Right atrium auricular region (tissue), 2 donors: ENCODE results near the gene KRTAP10-5. TPM values are rescaled to one million over a fixed set of nuclear protein-coding genes. Genes with fewer than 3 reads are reported as not detected.
"Not testable (repeated sequence)": the region's sequence is repeated elsewhere in the genome, so short reads cannot be mapped to it uniquely, and the experiment has no call there.

ENCODE experiments used
- DNase-seq: peaks from one replicate; pipeline ENCODE4 v3.0.0-alpha.2; 2019; ENCODE audit warnings: low spot score
- H3K27ac ChIP-seq, 2 donors: fragments of 200-600 bp; sonication (generic); 1 replicate in 1 of 2; 2 replicates in 1 of 2; pipeline ENCODE4 v1.5.1; 2016 to 2019
- H3K27me3 ChIP-seq, 2 donors: fragments of 200-600 bp; sonication (generic); one replicate each; pipeline versions ENCODE4 v1.5.1 to v1.6.0; 2017 to 2019
- H3K36me3 ChIP-seq: fragments of 200-600 bp; sonication (generic); one replicate; pipeline ENCODE4 v1.5.1; 2016
- H3K4me1 ChIP-seq, 2 donors: fragments of 200-600 bp; sonication (generic); one replicate each; pipeline versions ENCODE4 v1.5.1 to v1.6.0; 2017 to 2019
- H3K4me3 ChIP-seq, 2 donors: fragments of 200-600 bp; sonication (generic); 1 replicate in 1 of 2; 2 replicates in 1 of 2; pipeline ENCODE4 v1.5.1; 2017 to 2019; ENCODE audit warnings: mild to moderate bottlenecking in 1 of 2, moderate library complexity in 1 of 2
- H3K9me3 ChIP-seq, 2 donors: fragments of 200-600 bp; sonication (generic); one replicate each; pipeline ENCODE4 v1.5.1; 2019
- CTCF ChIP-seq, 2 donors: fragments of 200-600 bp; sonication (generic); IDR thresholded peaks; one replicate each; pipeline ENCODE4 v1.5.1; 2019; ENCODE audit warnings: antibody characterized with exemption in 2 of 2
- total RNA-seq, 2 donors: library from RNA; depleted of rRNA; stranded (reverse); fragments of >200 nt; gene quantifications; one replicate each; pipeline ENCODE4 v1.1.0, GENCODE V29; 2016

KRTAP10-5 gene
- total RNA-seq, 2 donors from 2014 or later, result not detected

GRCh38 chr21:44593598-44594405 is 13.4 kb upstream of the KRTAP10-5 start:
- peak; percentile 48 for DNase-seq
- H3K27me3 ChIP-seq, result no peaks in the 10 kb centered on the region
- H3K9me3 ChIP-seq, result peaks cover 0 to 2% of the 10 kb centered on the region in 2 donors
- H3K27ac ChIP-seq, result no peak overlapping the region
- H3K4me1 ChIP-seq, result no peaks in the 10 kb centered on the region
- no peak for TF ChIP-seq CTCF (IDR thresholded peaks at IDR 0.05)
- H3K4me3 ChIP-seq, result no peak overlapping the region
- no peaks in the 10 kb centered on the region for H3K36me3 ChIP-seq

GRCh38 chr21:44592446-44593311 is 12.3 kb upstream of the KRTAP10-5 start, which contains the start of gene KRTAP10-6:
Gene KRTAP10-6 (minus strand): TSS chr21:44592505. CDS start chr21:44592484, 21 bp downstream.
- peak; percentile 50 for DNase-seq

GRCh38 chr21:44591801-44592130 is 11.4 kb upstream of the KRTAP10-5 start:
- H3K36me3 ChIP-seq, H3K4me3 ChIP-seq, DNase-seq, H3K27me3 ChIP-seq, H3K9me3 ChIP-seq, H3K27ac ChIP-seq, H3K4me1 ChIP-seq: not testable (repeated sequence)

More at GRCh38 chr21:44592446-44593311, 12.3 kb upstream of the KRTAP10-5 start, which contains the start of gene KRTAP10-6:
- H3K4me3 ChIP-seq, result no peak within 1 kb of the TSS
- TF ChIP-seq CTCF (IDR thresholded peaks at IDR 0.05), result no peak
- no peaks in the 10 kb centered on the region for H3K9me3 ChIP-seq
- H3K36me3 ChIP-seq, result no peaks in the 10 kb centered on the region
- H3K4me1 ChIP-seq, result no peaks in the 10 kb centered on the region
- no peak within 1 kb of the TSS for H3K27ac ChIP-seq
- no peaks in the 10 kb centered on the region for H3K27me3 ChIP-seq

- H3K4me3 ChIP-seq, H3K27ac ChIP-seq, H3K9me3 ChIP-seq, H3K27me3 ChIP-seq, H3K4me1 ChIP-seq, DNase-seq, H3K36me3 ChIP-seq: not testable (repeated sequence)
Observed at GRCh38 chr21:44590897-44591800, 10.7 kb upstream of the KRTAP10-5 start.

GRCh38 chr21:44590311-44590721 is 9.9 kb upstream of the KRTAP10-5 start:
- no peaks in the 10 kb centered on the region for H3K27me3 ChIP-seq
- no peak for DNase-seq
- TF ChIP-seq CTCF (IDR thresholded peaks at IDR 0.05), result no peak

GRCh38 chr21:44589586-44590305 is 9.3 kb upstream of the KRTAP10-5 start:
- H3K4me3 ChIP-seq, result no peak overlapping the region
- H3K9me3 ChIP-seq, result no peaks in the 10 kb centered on the region
- no peak for TF ChIP-seq CTCF (IDR thresholded peaks at IDR 0.05)
- no peaks in the 10 kb centered on the region for H3K4me1 ChIP-seq
- DNase-seq, result no peak
- no peaks in the 10 kb centered on the region for H3K27me3 ChIP-seq
- H3K36me3 ChIP-seq, result no peaks in the 10 kb centered on the region
- no peak overlapping the region for H3K27ac ChIP-seq

More at GRCh38 chr21:44590311-44590721, 9.9 kb upstream of the KRTAP10-5 start:
- no peaks in the 10 kb centered on the region for H3K4me1 ChIP-seq
- no peak overlapping the region for H3K27ac ChIP-seq
- no peaks in the 10 kb centered on the region for H3K9me3 ChIP-seq
- H3K36me3 ChIP-seq, result no peaks in the 10 kb centered on the region
- no peak overlapping the region for H3K4me3 ChIP-seq
